ENCODE results near the gene REN. TPM values are rescaled to one million over a fixed set of nuclear protein-coding genes. Genes with fewer than 3 reads are reported as not detected.

The REN gene
- total RNA-seq, 1 experiment from 2014 or later: not detected

DNA sequence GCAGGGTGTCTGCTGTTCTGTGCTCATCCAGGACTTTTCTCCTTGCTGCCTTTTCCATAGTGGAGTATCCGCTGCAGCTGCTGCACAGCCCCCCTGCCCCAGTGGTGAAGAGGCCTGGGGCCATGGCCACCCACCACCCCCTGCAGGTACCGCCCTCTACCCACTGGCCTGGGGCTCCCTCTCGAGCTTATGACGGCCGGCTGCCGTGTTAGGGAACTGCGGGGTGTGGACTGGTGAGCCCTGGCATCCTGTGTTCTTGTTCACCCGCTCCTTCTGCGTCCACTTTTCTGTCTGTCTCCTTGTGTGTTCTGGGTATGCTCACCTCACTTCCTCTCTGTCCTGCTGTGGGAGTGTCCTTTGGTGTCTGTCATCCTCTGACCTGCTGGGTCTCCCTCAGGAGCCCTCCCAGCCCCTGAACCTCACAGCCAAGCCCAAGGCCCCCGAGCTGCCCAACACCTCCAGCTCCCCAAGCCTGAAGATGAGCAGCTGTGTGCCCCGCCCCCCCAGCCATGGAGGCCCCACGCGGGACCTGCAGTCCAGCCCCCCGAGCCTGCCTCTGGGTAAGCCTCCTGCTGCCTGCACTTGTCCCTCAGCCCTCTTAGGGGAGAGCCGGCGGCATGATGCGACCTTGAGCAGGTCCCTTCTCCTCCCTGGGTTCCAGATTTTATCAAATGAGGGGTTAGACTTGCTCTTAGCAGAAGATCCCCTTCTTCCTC lies 44.1 kb downstream of the REN start:
- no peak for DNase-seq
- Histone ChIP-seq H3K4me2 (ENCODE audit: insufficient read depth, insufficient read length, low read length) (no peak overlapping the region), H4K91ac (ENCODE audit: insufficient read length, low read depth, low read length) (no peak overlapping the region), H3K56ac (ENCODE audit: insufficient read length, low read depth, low read length) (no peak overlapping the region), H2BK20ac (ENCODE audit: low read depth, low read length, poor library complexity, severe bottlenecking) (no peak overlapping the region), H2AK5ac (ENCODE audit: insufficient read length, low read length) (no peak overlapping the region), H3K14ac (ENCODE audit: insufficient read depth, low read length) (no peak overlapping the region; the same call in 1 of the 2 replicates), H4K5ac (ENCODE audit: insufficient read length, low read depth, low read length) (no peak overlapping the region), H2BK12ac (ENCODE audit: insufficient read length, low read depth, low read length) (no peak overlapping the region), H3K9ac (ENCODE audit: extremely low read depth, insufficient read length, low read length) (no peak overlapping the region), H4K8ac (replicated peaks; ENCODE audit: insufficient read length, low read depth, low read length) (no peak overlapping the region), H3K27me3 (ENCODE audit: insufficient read depth, low read length) (no peaks in the 10 kb centered on the region), H2BK15ac (ENCODE audit: low read depth, low read length) (no peak overlapping the region), H3K27ac (ENCODE audit: insufficient read length, low read depth, low read length) (no peak overlapping the region), H3K23ac (ENCODE audit: insufficient read length, low read depth, low read length) (no peak overlapping the region), H3T11ph (ENCODE audit: low read length) (no peak overlapping the region), H3K9me3 (ENCODE audit: control insufficient read depth, low read depth, low read length) (no peaks in the 10 kb centered on the region), H2BK5ac (ENCODE audit: insufficient read length, low read length) (no peak overlapping the region), H3K4ac (ENCODE audit: low read depth, low read length) (no peak overlapping the region), H3K79me2 (ENCODE audit: insufficient read depth, low read length) (no peaks in the 10 kb centered on the region), H2BK120ac (ENCODE audit: low read depth, low read length, poor library complexity, severe bottlenecking) (no peak overlapping the region), H3K18ac (ENCODE audit: insufficient read length, low read depth, low read length) (no peak overlapping the region), H3K4me1 (ENCODE audit: insufficient read depth, low read length) (no peaks in the 10 kb centered on the region; the same call in 1 of the 2 replicates), H2AFZ (ENCODE audit: low read length) (no peak overlapping the region), H3K23me2 (ENCODE audit: insufficient read length, low read depth, low read length, poor library complexity, severe bottlenecking) (no peaks in the 10 kb centered on the region), H4K20me1 (ENCODE audit: control insufficient read depth, insufficient read depth, insufficient read length) (no peaks in the 10 kb centered on the region), H3K79me1 (ENCODE audit: insufficient read depth, low read depth, low read length, poor library complexity, severe bottlenecking) (no peaks in the 10 kb centered on the region)
- H3K4me1 Mint-ChIP-seq: peaks cover 11 to 16% of the 10 kb centered on the region in 2 experiments
- peak overlapping the region in 2 of 3 experiments; percentile 17 to 49; a peak in 3 of 7 replicates for H3K27ac Mint-ChIP-seq
- H3K36me3 Mint-ChIP-seq (ENCODE audit: insufficient read depth in 1 of 3, low read depth in 3 of 3): peaks cover 59 to 88% (median 80%) of the 10 kb centered on the region in 3 experiments
- no CpG with 5 or more reads among the region's 17 CpGs for WGBS (ENCODE audit: extremely low coverage, insufficient read length, low lambda C conversion rate)
- no peak overlapping the region for H3K4me3 Mint-ChIP-seq
- no peaks in the 10 kb centered on the region for H3K9me3 Mint-ChIP-seq
- H3K27me3 Mint-ChIP-seq (ENCODE audit: low read depth): no peaks in the 10 kb centered on the region; the same call in 1 of the 2 replicates
- TF ChIP-seq, protein P1, sequence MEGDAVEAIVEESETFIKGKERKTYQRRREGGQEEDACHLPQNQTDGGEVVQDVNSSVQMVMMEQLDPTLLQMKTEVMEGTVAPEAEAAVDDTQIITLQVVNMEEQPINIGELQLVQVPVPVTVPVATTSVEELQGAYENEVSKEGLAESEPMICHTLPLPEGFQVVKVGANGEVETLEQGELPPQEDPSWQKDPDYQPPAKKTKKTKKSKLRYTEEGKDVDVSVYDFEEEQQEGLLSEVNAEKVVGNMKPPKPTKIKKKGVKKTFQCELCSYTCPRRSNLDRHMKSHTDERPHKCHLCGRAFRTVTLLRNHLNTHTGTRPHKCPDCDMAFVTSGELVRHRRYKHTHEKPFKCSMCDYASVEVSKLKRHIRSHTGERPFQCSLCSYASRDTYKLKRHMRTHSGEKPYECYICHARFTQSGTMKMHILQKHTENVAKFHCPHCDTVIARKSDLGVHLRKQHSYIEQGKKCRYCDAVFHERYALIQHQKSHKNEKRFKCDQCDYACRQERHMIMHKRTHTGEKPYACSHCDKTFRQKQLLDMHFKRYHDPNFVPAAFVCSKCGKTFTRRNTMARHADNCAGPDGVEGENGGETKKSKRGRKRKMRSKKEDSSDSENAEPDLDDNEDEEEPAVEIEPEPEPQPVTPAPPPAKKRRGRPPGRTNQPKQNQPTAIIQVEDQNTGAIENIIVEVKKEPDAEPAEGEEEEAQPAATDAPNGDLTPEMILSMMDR (conservative IDR thresholded peaks at IDR 0.05): no peak

Measured in H9 (cell line).